ENCODE results near the gene TEX38. TPM values are rescaled to one million over a fixed set of nuclear protein-coding genes. Genes with fewer than 3 reads are reported as not detected.
"Not testable (repeated sequence)": the region's sequence is repeated elsewhere in the genome, so short reads cannot be mapped to it uniquely, and the experiment has no call there.

TEX38 gene
- polyA plus RNA-seq, 2 of the 4 experiments (the other 2 are of a cell fraction), result not detected

GRCh38 chr1:46657775-46658174, 13.9 kb upstream of the TEX38 start:
- POLR2A ChIA-PET, result no interaction called here

DNA sequence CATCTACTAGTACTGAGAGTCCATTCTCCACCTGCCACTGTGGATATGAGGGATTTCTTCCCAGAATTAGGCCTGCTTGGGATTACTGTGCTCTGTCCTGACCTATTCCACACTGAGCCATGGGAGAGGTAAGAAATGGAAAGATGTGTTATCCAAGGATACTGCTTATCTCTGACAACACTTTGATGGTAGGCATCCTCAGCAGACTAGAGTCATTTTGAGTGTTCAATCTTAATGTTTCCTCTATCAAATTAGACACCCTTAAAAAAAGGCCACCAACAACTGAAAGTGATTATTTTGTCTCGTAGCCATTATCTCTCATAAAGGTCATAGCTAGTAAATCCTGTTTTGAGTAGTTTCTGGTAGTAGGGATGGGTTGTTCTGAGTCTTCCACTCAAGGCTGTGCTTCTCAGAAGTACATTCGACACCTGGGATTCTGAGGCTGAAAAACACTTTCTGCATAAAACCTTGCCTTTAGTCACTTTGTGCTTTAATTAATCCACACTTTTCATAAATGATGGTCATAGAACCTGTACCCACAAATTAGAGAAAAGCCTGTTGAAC, 12.3 kb upstream of the TEX38 start:
- H3K9me3 ChIP-seq, result no peaks in the 10 kb centered on the region
- DNase-seq (ENCODE audit: low read depth in 1 of 2, low spot score in 1 of 2), result no peak
- no peaks in the 10 kb centered on the region for H3K4me1 ChIP-seq
- POLR2A ChIA-PET, result no interaction called here
- H3K27ac ChIP-seq, result no peak overlapping the region
- no peak overlapping the region for H3K4me2 ChIP-seq
- H3K4me3 ChIP-seq, result no peak overlapping the region
- no peak for TF ChIP-seq FOSB (CRISPR knock-in tag; IDR thresholded peaks at IDR 0.05)
- TF ChIP-seq CHD2 (IDR thresholded peaks at IDR 0.05; ENCODE audit: low read length, partially characterized antibody), result no peak
- no peak for TF ChIP-seq E2F6 (IDR thresholded peaks at IDR 0.05; ENCODE audit: borderline replicate concordance, low read depth)
- no peak for TF ChIP-seq HOXA7 (CRISPR knock-in tag; IDR thresholded peaks at IDR 0.05)
- no peak for TF ChIP-seq ZFP36 (IDR thresholded peaks at IDR 0.05; ENCODE audit: borderline replicate concordance, partially characterized antibody)
- ATAC-seq, result no peak
- 93% methylated on average over 2 of the region's 2 CpGs for WGBS (ENCODE audit: missing lambda C conversion rate)
- FAIRE-seq, result no peak
- CTCF ChIA-PET, result no interaction called here

More at GRCh38 chr1:46657775-46658174, 13.9 kb upstream of the TEX38 start:
- DNase-seq (ENCODE audit: low read depth in 1 of 2, low spot score in 1 of 2), result no peak
- no peak for FAIRE-seq
- H3K27ac ChIP-seq, result no peak overlapping the region
- no peak for TF ChIP-seq KDM1A (IDR thresholded peaks at IDR 0.05; ENCODE audit: low read depth)
- no peak for TF ChIP-seq HEYL (CRISPR knock-in tag; IDR thresholded peaks at IDR 0.05)
- TF ChIP-seq TFCP2L1 (CRISPR knock-in tag; IDR thresholded peaks at IDR 0.05), result no peak
- TF ChIP-seq CTCF (IDR thresholded peaks at IDR 0.05), result no peak
- TF ChIP-seq NR3C1 (IDR thresholded peaks at IDR 0.05), result no peak
- TF ChIP-seq HES2 (IDR thresholded peaks at IDR 0.05), result no peak
- no peak for TF ChIP-seq NPAS2 (CRISPR knock-in tag; IDR thresholded peaks at IDR 0.05; ENCODE audit: borderline replicate concordance)
- TF ChIP-seq E2F6 (IDR thresholded peaks at IDR 0.05; ENCODE audit: borderline replicate concordance, low read depth), result no peak
- no peak for TF ChIP-seq KDM5A (IDR thresholded peaks at IDR 0.05)
- TF ChIP-seq HOXB13 (CRISPR knock-in tag; IDR thresholded peaks at IDR 0.05; ENCODE audit: low read depth), result no peak
- no peak for TF ChIP-seq TP53 (CRISPR knock-in tag; IDR thresholded peaks at IDR 0.05)
- no peak for TF ChIP-seq BHLHE40 (IDR thresholded peaks at IDR 0.05; ENCODE audit: low read depth, low read length)
- TF ChIP-seq FOSB (CRISPR knock-in tag; IDR thresholded peaks at IDR 0.05), result no peak
- TF ChIP-seq FOXS1 (CRISPR knock-in tag; IDR thresholded peaks at IDR 0.05), result no peak
- no peak for TF ChIP-seq MYC (IDR thresholded peaks at IDR 0.05; ENCODE audit: borderline replicate concordance, low read length)
- TF ChIP-seq, protein P1, sequence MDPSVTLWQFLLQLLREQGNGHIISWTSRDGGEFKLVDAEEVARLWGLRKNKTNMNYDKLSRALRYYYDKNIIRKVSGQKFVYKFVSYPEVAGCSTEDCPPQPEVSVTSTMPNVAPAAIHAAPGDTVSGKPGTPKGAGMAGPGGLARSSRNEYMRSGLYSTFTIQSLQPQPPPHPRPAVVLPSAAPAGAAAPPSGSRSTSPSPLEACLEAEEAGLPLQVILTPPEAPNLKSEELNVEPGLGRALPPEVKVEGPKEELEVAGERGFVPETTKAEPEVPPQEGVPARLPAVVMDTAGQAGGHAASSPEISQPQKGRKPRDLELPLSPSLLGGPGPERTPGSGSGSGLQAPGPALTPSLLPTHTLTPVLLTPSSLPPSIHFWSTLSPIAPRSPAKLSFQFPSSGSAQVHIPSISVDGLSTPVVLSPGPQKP (IDR thresholded peaks at IDR 0.05; ENCODE audit: low read depth, low read length), result no peak
- no peak for TF ChIP-seq FOSL2 (IDR thresholded peaks at IDR 0.05)
- TF ChIP-seq FOSL2 (CRISPR knock-in tag; IDR thresholded peaks at IDR 0.05), result no peak
- TF ChIP-seq, protein P2, sequence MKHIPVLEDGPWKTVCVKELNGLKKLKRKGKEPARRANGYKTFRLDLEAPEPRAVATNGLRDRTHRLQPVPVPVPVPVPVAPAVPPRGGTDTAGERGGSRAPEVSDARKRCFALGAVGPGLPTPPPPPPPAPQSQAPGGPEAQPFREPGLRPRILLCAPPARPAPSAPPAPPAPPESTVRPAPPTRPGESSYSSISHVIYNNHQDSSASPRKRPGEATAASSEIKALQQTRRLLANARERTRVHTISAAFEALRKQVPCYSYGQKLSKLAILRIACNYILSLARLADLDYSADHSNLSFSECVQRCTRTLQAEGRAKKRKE (CRISPR knock-in tag; IDR thresholded peaks at IDR 0.05; ENCODE audit: low read depth), result no peak
- no peak for TF ChIP-seq MAFK (IDR thresholded peaks at IDR 0.05; ENCODE audit: partially characterized antibody)
- no peak for TF ChIP-seq CHD2 (IDR thresholded peaks at IDR 0.05; ENCODE audit: low read length, partially characterized antibody)
- WGBS (ENCODE audit: missing lambda C conversion rate), result 88% methylated on average over 1 of the region's 1 CpG
- H3K4me1 ChIP-seq, result peaks cover 9% of the 10 kb centered on the region; the same call in 2 of the 3 replicates
- CTCF ChIA-PET, result interaction anchor here (1.0 kb wide), 2 partner anchors 22 to 44 kb away, joined by 3 read pairs; no protein-coding TSS in a partner anchor
- no peaks in the 10 kb centered on the region for H3K9me3 ChIP-seq
- H3K4me2 ChIP-seq, result no peak overlapping the region
- H3K4me3 ChIP-seq, result no peak overlapping the region
- no peak for ATAC-seq

GRCh38 chr1:46660116-46660515, 11.5 kb upstream of the TEX38 start:
- ATAC-seq; POLR2A ChIA-PET; FAIRE-seq; H3K27ac ChIP-seq; H3K4me1 ChIP-seq; H3K4me3 ChIP-seq; CTCF ChIA-PET; H3K4me2 ChIP-seq; DNase-seq (ENCODE audit: low read depth in 1 of 2, low spot score in 1 of 2); H3K9me3 ChIP-seq: not testable (repeated sequence)
- 91% methylated on average over 5 of the region's 5 CpGs for WGBS (ENCODE audit: missing lambda C conversion rate)

GRCh38 chr1:46662919-46663318, 8.7 kb upstream of the TEX38 start:
- H3K4me1 ChIP-seq, result peaks cover 11% of the 10 kb centered on the region
- FAIRE-seq; H3K9me3 ChIP-seq; H3K4me2 ChIP-seq; H3K27ac ChIP-seq; ATAC-seq; DNase-seq (ENCODE audit: low read depth in 1 of 2, low spot score in 1 of 2); CTCF ChIA-PET; H3K4me3 ChIP-seq; POLR2A ChIA-PET: not testable (repeated sequence)
- WGBS (ENCODE audit: missing lambda C conversion rate), result 84% methylated on average over 3 of the region's 5 CpGs

Data from A549 (cell line).